ENCODE results near the gene MYL5. TPM values are rescaled to one million over a fixed set of nuclear protein-coding genes. Genes with fewer than 3 reads are reported as not detected.

MYL5 gene
- total and polyA plus RNA-seq, 4 donors, result 2.4 to 5.0 (median 4.7) TPM

DNA sequence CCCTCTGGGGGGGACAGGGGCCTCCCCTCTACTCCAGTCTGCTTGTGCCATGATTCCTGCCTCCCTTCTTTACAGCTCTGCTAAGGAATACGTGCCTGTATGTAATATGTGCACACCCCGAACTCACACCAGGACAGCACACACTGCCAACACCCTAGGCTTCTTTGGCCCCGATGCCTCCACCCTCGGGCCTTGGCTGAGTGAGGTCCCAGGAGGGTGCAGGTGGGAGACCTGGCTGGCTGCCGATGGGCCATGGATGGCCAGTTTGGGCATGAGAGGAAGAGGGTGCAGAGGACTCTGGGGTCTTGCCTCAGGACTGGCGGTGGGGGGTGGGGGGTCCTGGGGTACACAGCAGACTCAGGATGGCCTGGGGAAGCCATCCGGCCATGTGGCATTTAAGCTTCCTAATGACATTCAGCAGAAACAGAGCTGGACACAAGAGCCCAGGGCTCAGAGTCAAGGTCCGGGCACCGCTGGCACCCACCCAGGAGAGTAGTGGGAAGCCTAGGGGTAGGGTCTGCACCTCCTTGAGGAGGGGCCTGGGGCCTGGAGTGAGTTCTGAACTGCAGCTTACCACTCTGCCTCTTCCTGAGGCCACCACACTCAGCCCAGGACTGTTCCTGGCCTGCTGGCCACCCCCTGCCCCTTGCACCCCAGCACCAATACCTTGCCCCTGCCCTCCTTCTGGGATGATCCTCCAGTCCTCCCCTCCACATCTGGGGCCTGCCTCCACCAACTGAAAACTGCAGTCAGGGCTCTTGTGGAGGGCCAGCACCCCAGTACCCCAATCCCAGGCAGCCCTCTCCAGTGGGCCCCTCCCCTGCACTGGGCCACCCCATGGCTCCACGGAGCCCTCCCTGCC is 29.2 kb downstream of the MYL5 start:
- 90% methylated on average over 10 of the region's 10 CpGs for WGBS
- Histone ChIP-seq H3K36me3 (ENCODE audit: control insufficient read depth in 4 of 4, insufficient read depth in 3 of 4, low read depth in 1 of 4, low read length in 3 of 4) (no peaks in the 10 kb centered on the region), H3K27me3 (ENCODE audit: control insufficient read depth in 4 of 4, insufficient read depth in 4 of 4, low read length in 3 of 4) (no peaks in the 10 kb centered on the region), H3K9ac (ENCODE audit: low read depth in 1 of 2, low read length in 2 of 2) (no peak overlapping the region), H3K4me1 (ENCODE audit: control insufficient read depth in 4 of 4, insufficient read depth in 4 of 4, low read length in 3 of 4) (peaks cover 6 to 26% (median 16%) of the 10 kb centered on the region in 4 donors), H3K4me3 (ENCODE audit: low read depth in 1 of 3, low read length in 3 of 3) (no peak overlapping the region), H3K27ac (ENCODE audit: low read depth in 1 of 2, low read length in 2 of 2) (no peak overlapping the region), H3K9me3 (ENCODE audit: control insufficient read depth in 4 of 4, low read length in 3 of 4) (no peaks in the 10 kb centered on the region)
- TF ChIP-seq GABPA (IDR thresholded peaks at IDR 0.05 in 1 of 2, conservative IDR thresholded peaks at IDR 0.05 in 1 of 2) (no peak), HNF4A (conservative IDR thresholded peaks at IDR 0.05) (no peak), RAD21 (IDR thresholded peaks at IDR 0.05) (no peak), NR2F2 (IDR thresholded peaks at IDR 0.05) (no peak), YY1 (IDR thresholded peaks at IDR 0.05) (no peak), FOXA1 (IDR thresholded peaks at IDR 0.05) (no peak), FOXA2 (IDR thresholded peaks at IDR 0.05) (no peak), TAF1 (conservative IDR thresholded peaks at IDR 0.05) (no peak), SP1 (IDR thresholded peaks at IDR 0.05) (no peak)
- TF ChIP-seq, protein P1, sequence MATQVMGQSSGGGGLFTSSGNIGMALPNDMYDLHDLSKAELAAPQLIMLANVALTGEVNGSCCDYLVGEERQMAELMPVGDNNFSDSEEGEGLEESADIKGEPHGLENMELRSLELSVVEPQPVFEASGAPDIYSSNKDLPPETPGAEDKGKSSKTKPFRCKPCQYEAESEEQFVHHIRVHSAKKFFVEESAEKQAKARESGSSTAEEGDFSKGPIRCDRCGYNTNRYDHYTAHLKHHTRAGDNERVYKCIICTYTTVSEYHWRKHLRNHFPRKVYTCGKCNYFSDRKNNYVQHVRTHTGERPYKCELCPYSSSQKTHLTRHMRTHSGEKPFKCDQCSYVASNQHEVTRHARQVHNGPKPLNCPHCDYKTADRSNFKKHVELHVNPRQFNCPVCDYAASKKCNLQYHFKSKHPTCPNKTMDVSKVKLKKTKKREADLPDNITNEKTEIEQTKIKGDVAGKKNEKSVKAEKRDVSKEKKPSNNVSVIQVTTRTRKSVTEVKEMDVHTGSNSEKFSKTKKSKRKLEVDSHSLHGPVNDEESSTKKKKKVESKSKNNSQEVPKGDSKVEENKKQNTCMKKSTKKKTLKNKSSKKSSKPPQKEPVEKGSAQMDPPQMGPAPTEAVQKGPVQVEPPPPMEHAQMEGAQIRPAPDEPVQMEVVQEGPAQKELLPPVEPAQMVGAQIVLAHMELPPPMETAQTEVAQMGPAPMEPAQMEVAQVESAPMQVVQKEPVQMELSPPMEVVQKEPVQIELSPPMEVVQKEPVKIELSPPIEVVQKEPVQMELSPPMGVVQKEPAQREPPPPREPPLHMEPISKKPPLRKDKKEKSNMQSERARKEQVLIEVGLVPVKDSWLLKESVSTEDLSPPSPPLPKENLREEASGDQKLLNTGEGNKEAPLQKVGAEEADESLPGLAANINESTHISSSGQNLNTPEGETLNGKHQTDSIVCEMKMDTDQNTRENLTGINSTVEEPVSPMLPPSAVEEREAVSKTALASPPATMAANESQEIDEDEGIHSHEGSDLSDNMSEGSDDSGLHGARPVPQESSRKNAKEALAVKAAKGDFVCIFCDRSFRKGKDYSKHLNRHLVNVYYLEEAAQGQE (IDR thresholded peaks at IDR 0.05), result no peak
- TF ChIP-seq, protein P2, sequence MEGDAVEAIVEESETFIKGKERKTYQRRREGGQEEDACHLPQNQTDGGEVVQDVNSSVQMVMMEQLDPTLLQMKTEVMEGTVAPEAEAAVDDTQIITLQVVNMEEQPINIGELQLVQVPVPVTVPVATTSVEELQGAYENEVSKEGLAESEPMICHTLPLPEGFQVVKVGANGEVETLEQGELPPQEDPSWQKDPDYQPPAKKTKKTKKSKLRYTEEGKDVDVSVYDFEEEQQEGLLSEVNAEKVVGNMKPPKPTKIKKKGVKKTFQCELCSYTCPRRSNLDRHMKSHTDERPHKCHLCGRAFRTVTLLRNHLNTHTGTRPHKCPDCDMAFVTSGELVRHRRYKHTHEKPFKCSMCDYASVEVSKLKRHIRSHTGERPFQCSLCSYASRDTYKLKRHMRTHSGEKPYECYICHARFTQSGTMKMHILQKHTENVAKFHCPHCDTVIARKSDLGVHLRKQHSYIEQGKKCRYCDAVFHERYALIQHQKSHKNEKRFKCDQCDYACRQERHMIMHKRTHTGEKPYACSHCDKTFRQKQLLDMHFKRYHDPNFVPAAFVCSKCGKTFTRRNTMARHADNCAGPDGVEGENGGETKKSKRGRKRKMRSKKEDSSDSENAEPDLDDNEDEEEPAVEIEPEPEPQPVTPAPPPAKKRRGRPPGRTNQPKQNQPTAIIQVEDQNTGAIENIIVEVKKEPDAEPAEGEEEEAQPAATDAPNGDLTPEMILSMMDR (IDR thresholded peaks at IDR 0.05; ENCODE audit: low read depth, low read length, missing input control), result no peak
- DNase-seq (ENCODE audit: low spot score), result no peak

DNA sequence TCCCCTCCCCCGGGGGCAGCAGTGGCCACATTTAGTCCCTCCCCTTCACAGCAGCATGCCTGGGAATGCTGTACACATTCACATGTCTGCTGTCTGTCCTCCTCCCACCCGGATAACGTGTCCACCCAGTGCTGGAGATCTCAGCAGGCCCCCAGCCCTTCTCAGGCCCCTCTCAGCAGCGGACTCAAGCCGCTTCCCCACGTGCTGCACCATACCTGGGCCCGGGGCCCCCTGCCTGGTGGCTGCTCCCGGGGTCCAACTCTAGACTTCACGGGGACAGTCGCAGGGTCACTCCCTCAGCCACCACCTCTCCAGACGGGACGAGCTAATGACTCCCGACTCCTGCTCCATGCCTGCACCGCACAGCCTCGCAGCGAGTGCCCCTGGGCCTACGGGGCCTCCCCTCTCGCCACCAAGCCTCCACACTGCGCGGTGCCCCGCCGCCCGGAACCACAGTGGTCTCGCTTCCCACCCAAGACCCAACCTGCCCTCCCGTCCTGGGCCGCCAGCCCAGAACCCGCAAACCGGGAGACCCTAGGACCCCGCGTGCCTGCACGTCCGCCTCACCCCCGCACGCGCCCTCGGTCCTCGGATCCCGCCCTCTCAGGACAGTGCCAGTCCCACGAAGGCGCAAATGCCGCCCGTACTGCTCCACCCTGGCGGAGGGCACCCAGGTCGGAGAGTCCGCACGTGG is 30.0 kb downstream of the MYL5 start:
- WGBS, result 96% methylated on average over 46 of the region's 46 CpGs
- H3K9me3 ChIP-seq (ENCODE audit: control insufficient read depth in 4 of 4, low read length in 3 of 4), result no peaks in the 10 kb centered on the region
- no peak for DNase-seq (ENCODE audit: low spot score)
- TF ChIP-seq JUND (IDR thresholded peaks at IDR 0.05) (no peak), RXRA (IDR thresholded peaks at IDR 0.05) (no peak)
- TF ChIP-seq, protein P3, sequence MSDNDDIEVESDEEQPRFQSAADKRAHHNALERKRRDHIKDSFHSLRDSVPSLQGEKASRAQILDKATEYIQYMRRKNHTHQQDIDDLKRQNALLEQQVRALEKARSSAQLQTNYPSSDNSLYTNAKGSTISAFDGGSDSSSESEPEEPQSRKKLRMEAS (IDR thresholded peaks at IDR 0.05), result no peak
- peaks cover 6 to 30% (median 18%) of the 10 kb centered on the region in 4 donors for H3K4me1 ChIP-seq (ENCODE audit: control insufficient read depth in 4 of 4, insufficient read depth in 4 of 4, low read length in 3 of 4)
- no peaks in the 10 kb centered on the region for H3K27me3 ChIP-seq (ENCODE audit: control insufficient read depth in 4 of 4, insufficient read depth in 4 of 4, low read length in 3 of 4)
- no peaks in the 10 kb centered on the region for H3K36me3 ChIP-seq (ENCODE audit: control insufficient read depth in 4 of 4, insufficient read depth in 3 of 4, low read depth in 1 of 4, low read length in 3 of 4)
- no peak overlapping the region for H3K4me3 ChIP-seq (ENCODE audit: low read depth in 1 of 3, low read length in 3 of 3)
- no peak overlapping the region for H3K9ac ChIP-seq (ENCODE audit: low read depth in 1 of 2, low read length in 2 of 2)
- no peak overlapping the region for H3K27ac ChIP-seq (ENCODE audit: low read depth in 1 of 2, low read length in 2 of 2)

All from liver (tissue), 9 donors.